GM12892 (cell line): ENCODE measurements around the gene CEMIP2.

Experiments
- DNase-seq: peaks from one replicate; pipeline ENCODE4 v3.0.0; 2011; ENCODE audit not compliant: insufficient read length
- FAIRE-seq: peaks from 2 replicates; lab custom pipeline; 2011; peaks lifted over from hg19 to GRCh38; lab: Jason Lieb, UNC
- POLR2A ChIP-seq: IDR thresholded peaks from 2 replicates; pipeline ENCODE4 v1.6.1; 2011; ENCODE audit warnings: low read depth, low read length, control low read depth
- POLR2AphosphoS5 ChIP-seq: IDR thresholded peaks from 2 replicates; pipeline ENCODE4 v1.6.1; 2011; ENCODE audit warnings: low read depth, low read length, control low read depth
- TAF1 ChIP-seq: IDR thresholded peaks from 2 replicates; pipeline ENCODE4 v1.6.1; 2011; ENCODE audit warnings: low read depth, mild to moderate bottlenecking, control low read depth, low read length, borderline replicate concordance

The CEMIP2 gene

DNA sequence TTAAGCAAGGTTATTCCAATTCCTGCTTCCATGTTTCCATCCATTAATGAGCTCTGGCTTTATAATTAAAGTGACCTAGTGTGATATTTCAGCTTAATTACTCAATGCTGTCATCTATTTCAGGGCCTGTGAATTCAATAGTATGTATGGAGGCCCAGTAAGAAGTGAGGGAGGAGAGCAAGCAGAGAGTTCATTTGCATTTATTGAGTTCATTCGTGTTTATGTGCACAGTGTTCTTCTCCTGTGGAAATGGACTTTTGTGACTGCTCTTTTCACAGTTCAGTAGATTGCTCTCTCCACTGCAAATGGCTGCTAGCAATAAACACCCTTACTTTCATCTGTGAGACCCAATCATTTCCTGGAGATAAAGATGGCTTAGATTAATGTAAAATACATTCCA, 130.9 kb downstream of the CEMIP2 start:
- no peak for TF ChIP-seq TAF1
- TF ChIP-seq POLR2A: no peak
- TF ChIP-seq POLR2AphosphoS5: no peak
- DNase-seq (no peak), FAIRE-seq (no peak)

DNA sequence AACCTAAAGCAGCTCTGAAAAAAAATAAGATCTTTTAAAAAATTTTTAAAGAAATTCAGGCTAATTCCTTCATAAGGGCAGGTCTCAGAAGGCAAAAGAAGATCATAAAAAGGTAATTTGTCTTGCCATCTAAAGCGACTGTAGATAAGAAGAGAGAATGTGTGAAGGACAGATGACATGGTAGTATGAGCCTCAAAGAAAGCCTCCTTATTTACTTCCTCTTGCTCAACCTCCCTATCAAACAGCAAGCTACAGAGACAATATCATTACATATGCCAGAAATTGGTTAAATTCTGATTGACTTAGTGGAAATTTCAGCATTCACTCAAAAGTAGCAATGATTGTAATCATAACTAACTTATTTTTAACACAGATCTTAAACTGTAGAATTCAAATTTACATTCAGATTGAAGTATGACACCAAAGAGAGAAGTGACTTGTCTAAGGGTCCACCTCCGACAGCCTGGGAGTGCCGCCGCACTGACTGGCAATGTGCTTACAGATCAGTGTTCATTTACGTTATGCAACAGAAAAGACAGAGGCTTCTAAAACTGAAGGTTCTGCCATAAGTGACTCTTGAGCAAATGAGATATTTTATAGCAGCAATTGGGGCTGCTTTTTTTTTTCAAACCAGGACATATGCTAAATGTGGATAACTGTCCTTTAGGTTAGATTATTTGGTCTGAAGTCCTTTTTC, 132.0 kb downstream of the CEMIP2 start:
- no peak for FAIRE-seq
- no peak for TF ChIP-seq TAF1
- no peak for TF ChIP-seq POLR2A
- no peak for TF ChIP-seq POLR2AphosphoS5
- no peak for DNase-seq

DNA sequence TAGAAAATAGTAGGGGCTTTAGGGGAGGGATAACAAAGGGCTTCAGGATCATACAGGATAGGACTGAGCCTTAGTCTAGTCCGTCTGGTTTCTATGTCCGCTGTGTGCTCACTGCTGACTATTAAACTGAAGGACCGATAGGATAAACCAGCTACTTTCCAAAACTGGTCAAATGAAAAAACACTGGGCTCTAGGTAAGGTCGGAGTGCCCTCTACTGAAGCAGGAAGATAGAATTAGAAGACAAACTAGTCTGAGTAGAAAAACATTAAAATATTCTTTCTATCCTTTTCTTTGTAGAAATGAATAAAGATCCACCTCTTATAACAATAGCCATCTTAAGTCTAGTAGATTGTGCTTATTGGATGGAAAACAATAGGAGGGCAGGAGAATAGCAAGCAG, 133.6 kb downstream of the CEMIP2 start:
- DNase-seq: no peak
- FAIRE-seq: no peak
- TF ChIP-seq POLR2AphosphoS5: no peak
- no peak for TF ChIP-seq POLR2A
- TF ChIP-seq TAF1: no peak
